Breast epithelium (tissue), 4 donors: Measurements from ENCODE around the gene AK8. TPM values are rescaled to one million over a fixed set of nuclear protein-coding genes. Genes with fewer than 3 reads are reported as not detected.
A peak's percentile ranks its signal among the peaks of the same experiment; 100 is the strongest.

Experiments used
- DNase-seq, 2 donors: peaks; one replicate each; pipeline ENCODE4 v3.0.0-alpha.2; 2019; ENCODE audit warnings: low spot score in 2 of 2
- H3K27ac ChIP-seq, 2 donors: fragments of 200-600 bp; sonication (generic) in 1 of 2; one replicate each; pipeline ENCODE4 v1.5.1; 2016 to 2019; ENCODE audit warnings: mild to moderate bottlenecking in 1 of 2
- H3K27me3 ChIP-seq, 2 donors: fragments of 200-600 bp; sonication (generic) in 1 of 2; one replicate each; pipeline versions ENCODE4 v1.5.1 to v1.6.0; 2017 to 2019; ENCODE audit warnings: control low read depth in 1 of 2, mild to moderate bottlenecking in 1 of 2
- H3K36me3 ChIP-seq: fragments of 200-600 bp; one replicate; pipeline ENCODE4 v1.5.1; 2019
- H3K4me1 ChIP-seq, 2 donors: fragments of 200-600 bp; sonication (generic); one replicate each; pipeline ENCODE4 v1.5.1; 2016 to 2019; ENCODE audit warnings: control low read depth in 1 of 2
- H3K4me3 ChIP-seq, 3 donors: fragments of 200-600 bp; sonication (generic); 1 replicate in 2 of 3; 2 replicates in 1 of 3; pipeline ENCODE4 v1.5.1; 2016 to 2019; ENCODE audit warnings: mild to moderate bottlenecking in 3 of 3, moderate library complexity in 2 of 3
- H3K9me3 ChIP-seq, 2 donors: fragments of 200-600 bp; sonication (generic) in 1 of 2; one replicate each; pipeline ENCODE4 v1.5.1; 2016 to 2019; ENCODE audit warnings: control low read depth in 1 of 2
- CTCF ChIP-seq, 3 donors: fragments of 450-650 bp; IDR thresholded peaks; one replicate each; pipeline ENCODE4 v1.5.1; 2016 to 2017; ENCODE audit warnings: antibody characterized with exemption in 3 of 3, mild to moderate bottlenecking in 3 of 3, moderate library complexity in 3 of 3
- POLR2A ChIP-seq: fragments of 450-650 bp; IDR thresholded peaks from one replicate; pipeline ENCODE4 v1.6.1; 2016; ENCODE audit warnings: antibody characterized with exemption, mild to moderate bottlenecking, moderate library complexity
- POLR2AphosphoS5 ChIP-seq, 3 donors: sonication (generic); formaldehyde crosslinking; IDR thresholded peaks; one replicate each; pipeline ENCODE4 v1.6.1; 2017; ENCODE audit warnings: antibody characterized with exemption in 3 of 3
- intact Hi-C: fragments of 100-400 bp; cut with DNase I; formaldehyde crosslinking; loops from one replicate; pipeline ENCODE4 v1.15.1; 2023; ENCODE audit warnings: low total_unique reads
- total RNA-seq, 3 donors: library from RNA; depleted of rRNA; stranded (reverse); fragments of >200 nt; gene quantifications; one replicate each; pipeline ENCODE4 v1.1.0, GENCODE V29; 2016

The AK8 gene
- total RNA-seq, 3 donors from 2014 or later: 0.66 to 2.6 (median 1.0) TPM

GRCh38 chr9:132804576-132805295, 73.3 kb downstream of the AK8 start:
- Histone ChIP-seq H3K4me3 (no peak overlapping the region), H3K4me1 (no peaks in the 10 kb centered on the region), H3K27ac (no peak overlapping the region), H3K27me3 (no peaks in the 10 kb centered on the region), H3K36me3 (no peaks in the 10 kb centered on the region), H3K9me3 (no peaks in the 10 kb centered on the region)
- TF ChIP-seq POLR2A (no peak), POLR2AphosphoS5 (IDR thresholded peaks at IDR 0.05) (no peak), CTCF (IDR thresholded peaks at IDR 0.05) (no peak)
- DNase-seq: no peak
- intact Hi-C loops: no loop called here

- Histone ChIP-seq H3K4me1 (no peaks in the 10 kb centered on the region), H3K27ac (no peak overlapping the region), H3K27me3 (no peaks in the 10 kb centered on the region), H3K9me3 (no peaks in the 10 kb centered on the region), H3K36me3 (no peaks in the 10 kb centered on the region), H3K4me3 (no peak overlapping the region)
- TF ChIP-seq POLR2A (no peak), POLR2AphosphoS5 (IDR thresholded peaks at IDR 0.05) (no peak), CTCF (IDR thresholded peaks at IDR 0.05) (no peak)
- intact Hi-C loops: no loop called here
- DNase-seq: no peak
Observed at GRCh38 chr9:132802121-132802795, 75.8 kb downstream of the AK8 start.

GRCh38 chr9:132801659-132802058, 76.4 kb downstream of the AK8 start:
- no peaks in the 10 kb centered on the region for H3K4me1 ChIP-seq
- no peaks in the 10 kb centered on the region for H3K27me3 ChIP-seq
- intact Hi-C loops: no loop called here
- no peaks in the 10 kb centered on the region for H3K36me3 ChIP-seq
- H3K4me3 ChIP-seq: no peak overlapping the region
- TF ChIP-seq POLR2A (no peak), CTCF (IDR thresholded peaks at IDR 0.05) (no peak), POLR2AphosphoS5 (IDR thresholded peaks at IDR 0.05) (no peak)
- no peak overlapping the region for H3K27ac ChIP-seq
- no peaks in the 10 kb centered on the region for H3K9me3 ChIP-seq
- no peak for DNase-seq

- no peaks in the 10 kb centered on the region for H3K4me1 ChIP-seq
- peak in 2 of 3 donors; percentile 41 to 51 for TF ChIP-seq POLR2AphosphoS5 (IDR thresholded peaks at IDR 0.05)
- peak; percentile 88 to 93 (median 92) for TF ChIP-seq CTCF (IDR thresholded peaks at IDR 0.05)
- no peak for TF ChIP-seq POLR2A
- DNase-seq: peak; percentile 73 to 77
- H3K9me3 ChIP-seq: no peaks in the 10 kb centered on the region
- intact Hi-C loops: no loop called here
- H3K27ac ChIP-seq: no peak overlapping the region
- H3K27me3 ChIP-seq: no peaks in the 10 kb centered on the region
- peak overlapping the region in 1 of 3 donors; percentile 42 for H3K4me3 ChIP-seq
- no peaks in the 10 kb centered on the region for H3K36me3 ChIP-seq
Observed at GRCh38 chr9:132800038-132800648, 77.9 kb downstream of the AK8 start.
